GM12873 (cell line): ENCODE data around the gene DSCAML1.

ENCODE experiments used
- CTCF ChIP-seq: IDR thresholded peaks from 2 replicates; pipeline ENCODE4 v1.5.1; 2012; ENCODE audit warnings: low read depth, mild to moderate bottlenecking, moderate library complexity, low read length, control low read depth; ENCODE audit not compliant: insufficient read depth; ENCODE audit errors: missing control alignments

The DSCAML1 gene

DNA sequence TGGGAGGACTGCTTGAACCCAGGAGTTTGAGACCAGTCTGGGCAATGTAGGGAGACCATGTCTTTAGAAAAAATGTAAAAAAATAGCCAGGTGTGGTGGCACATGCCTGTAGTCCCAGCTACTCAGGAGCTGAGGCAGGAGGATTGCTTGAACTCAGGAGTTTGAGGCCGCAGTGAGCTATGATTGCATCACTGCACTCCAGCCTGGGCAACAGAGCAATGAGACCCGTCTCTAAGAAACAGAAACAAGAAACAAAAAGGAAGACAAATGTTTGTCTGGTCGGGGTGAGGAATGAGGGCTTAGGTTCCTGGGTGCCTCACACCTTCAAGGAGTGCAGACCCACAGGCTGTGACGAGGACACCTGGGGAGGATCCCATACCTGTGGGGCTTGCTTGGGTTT, 277.4 kb downstream of the DSCAML1 start:
- TF ChIP-seq CTCF: no peak

DNA sequence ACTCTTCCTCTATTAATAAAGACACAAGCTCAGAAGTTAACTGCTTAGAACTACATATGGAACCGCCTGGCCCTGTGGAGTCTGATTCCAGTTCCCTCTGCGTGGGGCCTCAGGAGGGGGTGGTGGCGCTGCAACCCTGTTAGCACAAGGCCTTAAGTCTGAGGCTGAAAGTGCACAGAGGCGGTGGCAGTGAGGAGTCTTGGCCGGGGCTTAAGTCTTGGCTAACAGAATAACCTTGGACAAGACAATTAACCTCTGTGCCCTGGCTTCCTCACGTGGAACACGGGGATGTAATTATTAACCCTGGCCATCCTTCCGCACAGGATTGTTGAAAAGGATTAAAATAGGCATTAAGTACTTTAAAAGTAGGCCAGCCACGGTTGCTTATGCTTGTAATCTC, 277.8 kb downstream of the DSCAML1 start:
- no peak for TF ChIP-seq CTCF

GRCh38 chr11:117518455-117518854, 278.6 kb downstream of the DSCAML1 start:
- no peak for TF ChIP-seq CTCF

GRCh38 chr11:117517097-117517496, 279.9 kb downstream of the DSCAML1 start:
- no peak for TF ChIP-seq CTCF

- no peak for TF ChIP-seq CTCF
These were observed 280.9 kb downstream of the DSCAML1 start for GRCh38 chr11:117515892-117516787.

DNA sequence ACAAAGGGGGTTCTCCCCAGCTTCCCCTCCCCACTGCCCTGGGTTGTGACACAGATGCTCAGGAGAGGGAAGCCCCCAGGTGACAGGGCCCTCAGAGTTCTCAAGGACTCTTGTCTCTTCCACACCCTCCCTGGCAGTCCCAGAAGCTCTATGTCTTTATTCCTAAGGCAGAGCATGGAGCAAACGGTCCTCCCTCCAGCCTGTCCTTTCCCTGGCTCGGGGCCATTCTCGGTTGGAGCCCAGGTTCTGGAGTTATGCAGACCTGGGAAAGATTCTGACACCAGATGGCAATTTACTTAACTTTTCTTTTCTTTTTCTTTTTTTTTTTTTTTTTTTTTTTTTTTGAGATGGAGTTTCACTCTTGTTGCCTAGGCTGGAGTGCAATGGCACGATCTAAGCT, 282.8 kb downstream of the DSCAML1 start:
- TF ChIP-seq CTCF: no peak

DNA sequence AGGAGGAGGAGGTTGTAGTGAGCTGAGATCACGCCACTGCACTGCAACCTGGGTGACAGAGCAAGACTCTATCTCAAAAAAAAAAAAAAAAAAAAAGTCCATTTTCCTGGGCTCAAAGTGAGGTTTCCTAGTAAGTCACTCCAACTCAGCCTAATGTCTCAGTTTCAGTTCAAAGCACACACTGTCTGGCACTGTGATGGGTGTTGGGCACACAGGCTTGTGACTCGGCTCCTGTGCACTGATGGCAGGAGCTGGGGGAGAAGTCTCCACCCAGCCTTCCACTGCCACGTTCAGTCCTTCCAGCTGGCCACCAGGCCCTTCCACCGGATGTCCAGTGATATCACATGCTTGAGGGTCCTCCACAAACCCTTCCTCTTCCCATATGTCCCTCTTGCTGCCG, 283.4 kb downstream of the DSCAML1 start:
- TF ChIP-seq CTCF: no peak
